Stimulated activated CD4-positive, alpha-beta T cell treated with anti-CD3 and anti-CD28 coated beads, Interleukin-12 subunit alpha, Interleukin-12 subunit beta, amount 100 ng/mL, for 48 hours (primary cell): Measurements from ENCODE around the gene ANO5.
A peak's percentile ranks its signal among the peaks of the same experiment; 100 is the strongest.
"Not testable (repeated sequence)": the region's sequence is repeated elsewhere in the genome, so short reads cannot be mapped to it uniquely, and the experiment has no call there.

Experiments
- DNase-seq, 3 donors: peaks; one replicate each; pipeline ENCODE4 v3.0.0-alpha.2; 2020; ENCODE audit warnings: low read depth in 2 of 3, low spot score in 1 of 3

Gene ANO5

GRCh38 chr11:22199243-22199642 lies 6.4 kb downstream of the ANO5 start:
- DNase-seq, result no peak

- no peak for DNase-seq
Observed at GRCh38 chr11:22203281-22203680, 10.4 kb downstream of the ANO5 start.

DNA sequence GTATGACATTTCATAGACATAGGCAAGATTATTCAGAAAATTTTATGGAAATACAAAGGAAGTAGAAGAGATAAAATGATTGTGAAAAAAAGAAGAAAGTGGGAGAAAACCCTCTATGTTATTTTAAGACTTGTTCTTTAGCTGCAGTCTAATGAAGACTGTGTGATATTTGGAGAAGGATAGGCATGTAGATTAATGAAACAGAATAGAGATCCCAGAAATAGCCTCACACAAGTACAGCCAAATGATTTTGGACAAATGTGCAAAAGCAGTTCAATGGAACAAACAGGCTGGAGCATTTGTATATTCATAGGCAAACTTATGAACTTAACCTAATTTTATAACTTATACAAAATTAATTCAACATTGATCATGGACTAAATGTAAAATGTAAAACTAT lies 14.3 kb downstream of the ANO5 start:
- DNase-seq, result no peak

DNA sequence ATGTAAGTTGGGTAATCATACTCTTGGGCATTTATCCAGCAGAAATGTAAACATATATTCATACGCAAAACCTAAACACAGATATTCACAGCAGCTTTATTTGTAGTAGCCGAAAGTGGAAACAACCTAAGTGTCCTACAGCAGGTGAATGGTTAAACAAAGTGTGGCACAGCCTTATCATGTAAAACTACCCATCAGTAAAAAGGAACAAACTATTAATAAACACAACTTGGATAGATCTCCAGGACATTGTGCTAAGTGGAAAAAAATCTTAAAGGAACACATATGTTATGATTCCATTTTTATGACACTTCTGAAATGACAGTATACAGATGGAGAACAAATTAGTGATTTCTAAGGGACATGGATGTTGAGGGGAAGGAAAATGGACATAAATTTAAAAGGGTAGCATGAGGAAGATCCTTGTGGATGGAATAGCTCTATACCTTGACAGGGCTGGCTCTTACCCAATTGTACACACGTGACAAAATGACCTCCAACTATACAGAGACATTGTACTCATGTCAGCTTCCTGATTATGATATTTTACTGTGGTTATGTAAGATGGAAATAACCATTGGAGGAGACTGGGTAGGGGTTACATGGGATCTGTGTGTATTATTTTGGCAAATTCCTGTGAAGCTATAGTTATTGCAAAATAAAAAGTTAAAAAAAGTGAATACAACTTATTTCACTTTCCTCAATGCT lies 15.4 kb downstream of the ANO5 start:
- no peak for DNase-seq

DNA sequence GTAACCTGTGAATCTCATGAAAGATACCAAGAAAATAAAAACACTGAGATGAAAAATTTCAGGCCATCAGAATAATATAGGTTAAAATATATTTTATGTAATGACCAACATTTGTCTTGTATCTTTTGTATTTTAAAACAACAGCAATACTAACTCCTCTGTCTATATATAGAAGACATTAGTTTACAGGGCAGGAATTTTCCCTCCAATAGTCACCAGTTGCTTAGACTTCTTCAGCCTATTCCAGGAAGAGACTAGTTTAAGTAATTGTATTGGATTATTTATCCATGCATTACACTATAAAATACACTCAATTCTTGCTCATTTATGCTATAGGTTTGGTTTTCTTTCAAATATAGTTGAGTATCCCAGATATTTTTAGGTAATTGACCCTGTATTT lies 24.1 kb downstream of the ANO5 start:
- no peak for DNase-seq

GRCh38 chr11:22221143-22221542 lies 28.3 kb downstream of the ANO5 start:
- no peak for DNase-seq

- DNase-seq, result no peak
Observed at GRCh38 chr11:22225190-22225589, 32.3 kb downstream of the ANO5 start.

DNA sequence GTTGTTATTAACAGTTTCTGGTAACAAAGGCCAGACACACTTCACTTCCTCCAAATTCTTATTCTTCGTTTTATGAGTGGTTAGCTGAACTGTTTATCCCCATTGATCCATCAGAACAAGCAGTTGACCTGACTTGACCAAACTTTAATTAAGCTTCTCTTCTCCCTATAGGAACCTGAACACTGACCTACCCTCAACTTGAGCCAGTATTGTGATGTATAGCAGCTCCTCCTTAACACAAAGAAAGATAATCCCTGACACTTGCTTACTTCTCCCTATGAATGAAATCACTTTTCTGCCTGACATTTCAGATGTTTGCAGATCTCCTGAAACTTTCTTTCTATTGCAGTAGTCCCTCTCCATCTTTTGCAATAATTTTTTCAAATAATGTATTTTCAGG lies 41.9 kb downstream of the ANO5 start:
- no peak for DNase-seq

DNA sequence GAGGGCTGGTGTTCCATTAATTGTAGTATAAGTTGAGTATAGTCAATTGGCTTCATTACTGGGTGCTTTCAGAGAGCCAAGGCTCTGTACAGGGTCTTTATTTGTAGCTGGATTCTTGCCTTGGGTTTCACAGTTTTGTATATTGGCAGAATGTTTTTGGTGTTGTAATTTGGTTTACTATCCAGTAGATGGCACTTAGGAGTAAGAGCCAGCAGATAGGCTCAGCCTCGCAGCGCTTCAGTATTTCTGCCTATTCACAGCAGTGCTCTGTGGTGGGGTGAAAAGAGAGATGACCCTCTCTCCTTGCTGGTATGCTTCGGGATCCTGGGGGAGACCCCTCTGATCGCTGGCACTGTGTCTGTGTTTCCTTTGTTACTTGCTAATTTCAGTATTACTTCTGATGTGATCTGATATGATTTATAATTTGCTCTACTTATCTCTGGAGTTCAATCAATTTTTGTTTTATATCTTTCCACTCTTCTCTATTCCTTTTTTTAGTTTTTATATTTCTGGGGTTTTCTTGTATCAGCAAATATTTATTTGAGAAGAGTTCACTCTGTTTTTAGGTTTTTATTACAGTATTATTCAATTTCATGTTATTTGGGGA lies 52.2 kb downstream of the ANO5 start:
- peak in 1 of 3 donors; percentile 3 for DNase-seq

DNA sequence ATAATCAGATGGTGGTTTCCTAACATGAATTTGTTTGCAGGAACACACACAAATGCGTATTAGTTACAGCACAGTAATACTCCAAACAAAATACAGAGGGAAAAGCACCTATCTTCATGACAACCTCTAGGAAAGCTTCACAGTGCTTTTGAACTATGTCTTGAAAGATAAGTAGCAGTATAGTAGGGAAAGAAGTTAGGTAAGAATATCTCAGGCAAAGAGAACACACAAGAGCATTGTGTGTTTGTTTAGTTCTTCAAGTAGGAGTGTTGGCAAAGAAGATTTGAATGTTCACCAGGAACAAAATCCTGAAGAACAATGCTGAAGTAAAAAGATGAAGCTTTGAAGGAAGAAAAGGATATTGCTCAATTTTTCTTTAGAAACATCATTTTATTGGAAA lies 54.1 kb downstream of the ANO5 start:
- DNase-seq, result no peak

GRCh38 chr11:22249871-22250270 lies 57.0 kb downstream of the ANO5 start:
- DNase-seq, result no peak

GRCh38 chr11:22256876-22257275 lies 64.0 kb downstream of the ANO5 start:
- no peak for DNase-seq

DNA sequence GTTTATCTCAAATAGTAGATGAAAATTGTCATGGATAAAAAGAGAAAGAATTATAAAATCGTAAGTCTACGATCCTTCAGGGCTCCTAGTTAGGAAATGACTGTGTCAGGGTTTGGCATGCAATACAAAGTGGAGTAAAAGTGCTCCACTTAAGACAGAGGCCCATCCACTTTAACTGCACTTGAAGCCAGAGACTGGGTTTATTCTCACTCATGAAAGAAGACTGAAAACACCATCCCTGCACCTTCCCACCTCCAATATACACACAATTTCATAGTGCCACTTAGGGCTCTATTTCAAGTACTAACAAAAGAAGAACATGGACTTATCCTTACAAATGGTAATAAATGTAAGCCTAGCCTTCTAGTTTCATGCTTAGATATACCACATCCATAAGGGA lies 70.7 kb downstream of the ANO5 start:
- no peak for DNase-seq

DNA sequence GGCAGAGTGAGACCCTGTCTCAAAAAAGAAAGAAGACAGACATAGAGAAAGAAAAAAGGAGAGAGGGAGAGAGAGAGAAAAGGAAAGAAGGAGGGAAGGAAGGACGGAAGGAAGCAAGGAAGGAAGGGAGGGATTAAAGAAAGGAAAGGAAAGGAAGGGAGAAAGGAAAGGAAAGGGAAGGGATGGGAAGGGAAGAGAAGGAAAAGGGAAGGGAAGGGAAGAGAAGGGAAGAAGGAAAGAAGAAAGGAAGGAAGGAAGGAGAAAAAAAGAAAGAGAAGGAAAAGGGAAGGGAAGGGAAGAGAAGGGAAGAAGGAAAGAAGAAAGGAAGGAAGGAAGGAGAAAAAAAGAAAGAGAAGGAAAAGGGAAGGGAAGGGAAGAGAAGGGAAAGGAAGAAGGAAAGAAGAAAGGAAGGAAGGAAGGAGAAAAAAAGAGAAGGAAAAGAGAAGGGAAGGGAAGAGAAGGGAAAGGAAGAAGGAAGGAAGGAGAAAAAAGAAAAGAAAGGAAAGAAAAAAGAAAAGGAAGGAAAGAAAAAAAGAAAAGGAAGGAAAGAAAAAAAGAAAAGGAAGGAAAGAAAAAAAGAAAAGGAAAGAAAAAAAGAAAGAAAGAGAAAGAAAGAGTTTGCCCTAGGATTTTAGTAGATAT lies 76.2 kb downstream of the ANO5 start:
- not testable (repeated sequence) for DNase-seq

GRCh38 chr11:22273781-22274180 lies 80.9 kb downstream of the ANO5 start:
- DNase-seq, result no peak

- DNase-seq, result no peak
Observed at GRCh38 chr11:22275600-22275999, 82.7 kb downstream of the ANO5 start.

GRCh38 chr11:22276535-22276934 lies 83.7 kb downstream of the ANO5 start:
- no peak for DNase-seq

GRCh38 chr11:22284991-22285390 lies 92.1 kb downstream of the ANO5 start:
- DNase-seq, result not testable (repeated sequence)

- no peak for DNase-seq
Observed at GRCh38 chr11:22302368-22302767, 109.5 kb downstream of the ANO5 start.

DNA sequence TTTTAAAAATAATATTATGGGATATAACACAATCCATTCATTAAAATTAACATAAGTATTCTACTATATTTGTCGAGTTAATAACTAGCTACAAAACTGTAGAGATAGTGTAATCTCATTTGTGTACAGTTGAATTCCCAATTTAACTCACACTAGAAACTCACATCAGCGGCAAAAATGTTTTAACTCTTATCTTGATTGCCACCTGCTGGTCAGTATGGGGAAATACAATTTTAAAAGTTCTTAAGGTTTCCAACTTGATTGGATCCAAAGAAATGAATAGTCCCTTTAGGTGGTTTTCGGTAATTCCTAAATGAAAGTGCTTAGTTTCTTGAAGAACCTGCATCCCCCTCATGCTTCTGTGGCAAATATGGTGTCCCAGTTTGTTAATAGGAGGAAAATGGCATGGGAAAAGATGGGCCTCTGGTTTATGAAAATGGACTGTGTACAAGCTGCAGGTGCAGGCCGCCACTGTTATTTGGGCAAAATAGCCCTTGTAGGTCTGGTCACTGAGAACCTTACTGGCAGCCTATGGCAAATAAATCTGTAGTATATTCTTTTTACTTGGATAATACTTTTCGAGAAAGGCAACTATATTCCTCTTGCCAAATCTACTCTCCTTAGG lies 111.6 kb downstream of the ANO5 start:
- no peak for DNase-seq

- no peak for DNase-seq
Observed at GRCh38 chr11:22317656-22318055, 124.8 kb downstream of the ANO5 start.

DNA sequence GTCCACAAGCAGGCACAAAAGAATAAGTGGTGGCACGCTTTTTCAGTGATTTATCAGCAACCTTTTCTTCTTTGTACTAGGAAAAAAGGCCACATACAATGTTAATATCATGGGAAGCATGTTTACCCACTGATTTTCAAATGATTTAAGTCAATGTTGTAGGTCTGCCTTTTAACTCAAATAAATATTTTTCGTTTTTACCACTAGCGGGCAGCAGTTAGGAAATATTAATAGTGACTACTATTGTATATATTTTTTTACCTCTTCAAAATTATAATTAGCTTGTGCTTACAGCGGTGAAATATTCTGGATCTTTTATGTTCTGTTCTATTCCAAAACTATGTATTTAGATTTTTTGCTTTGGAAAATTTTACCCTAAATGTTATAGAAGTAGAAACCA lies 138.9 kb downstream of the ANO5 start:
- DNase-seq, result no peak
